ENCODE measurements around the gene ATAD1.

The ATAD1 gene

GRCh38 chr10:87713707-87714106, 104.3 kb downstream of the ATAD1 start:
- DNase-seq (ENCODE audit: low read depth), result no peak

GRCh38 chr10:87712913-87713616, 105.0 kb downstream of the ATAD1 start:
- DNase-seq (ENCODE audit: low read depth), result no peak

- DNase-seq (ENCODE audit: low read depth), result no peak
Observed at GRCh38 chr10:87707254-87707653, 110.8 kb downstream of the ATAD1 start.

- no peak for DNase-seq (ENCODE audit: low read depth)
Observed at GRCh38 chr10:87706731-87707130, 111.3 kb downstream of the ATAD1 start.

- no peak for DNase-seq (ENCODE audit: low read depth)
Observed at GRCh38 chr10:87705339-87705738, 112.7 kb downstream of the ATAD1 start.

GRCh38 chr10:87703771-87704170, 114.3 kb downstream of the ATAD1 start:
- DNase-seq (ENCODE audit: low read depth), result no peak

GRCh38 chr10:87702973-87703294, 115.1 kb downstream of the ATAD1 start:
- DNase-seq (ENCODE audit: low read depth), result no peak

- DNase-seq (ENCODE audit: low read depth), result no peak
Observed at GRCh38 chr10:87702260-87702972, 115.6 kb downstream of the ATAD1 start.
